ENCODE measurements around the gene CCM2. TPM values are rescaled to one million over a fixed set of nuclear protein-coding genes. Genes with fewer than 3 reads are reported as not detected.

CCM2 gene
- total RNA-seq, 1 donor from 2014 or later: 89.0 TPM

GRCh38 chr7:45100761-45101480 lies 100.9 kb downstream of the CCM2 start:
- POLR2A ChIA-PET: no interaction called here
- Mint-ChIP-seq H3K36me3 (ENCODE audit: low read depth) (peaks cover 76% of the 10 kb centered on the region), H3K9me3 (no peaks in the 10 kb centered on the region), H3K27ac (no peak overlapping the region), H3K4me3 (no peak overlapping the region), H3K27me3 (no peaks in the 10 kb centered on the region), H3K4me1 (no peaks in the 10 kb centered on the region)
- TF ChIP-seq CTCF (IDR thresholded peaks at IDR 0.05): no peak
- intact Hi-C loops (cut with micrococcal nuclease): no loop called here
- ATAC-seq (ENCODE audit: low read depth): no peak
- no peak for DNase-seq
- CTCF ChIA-PET: no interaction called here

GRCh38 chr7:45101748-45102147 lies 101.7 kb downstream of the CCM2 start:
- DNase-seq: no peak
- intact Hi-C loops (cut with micrococcal nuclease): no loop called here
- no peak for ATAC-seq (ENCODE audit: low read depth)
- Mint-ChIP-seq H3K36me3 (ENCODE audit: low read depth) (peaks cover 84% of the 10 kb centered on the region), H3K4me3 (no peak overlapping the region), H3K27ac (no peak overlapping the region), H3K4me1 (no peaks in the 10 kb centered on the region), H3K9me3 (no peaks in the 10 kb centered on the region), H3K27me3 (no peaks in the 10 kb centered on the region)
- CTCF ChIA-PET: no interaction called here
- no peak for TF ChIP-seq CTCF (IDR thresholded peaks at IDR 0.05)
- POLR2A ChIA-PET: no interaction called here

GRCh38 chr7:45102785-45103712 lies 103.0 kb downstream of the CCM2 start:
- H3K27me3 Mint-ChIP-seq: no peaks in the 10 kb centered on the region
- no peak for TF ChIP-seq CTCF (IDR thresholded peaks at IDR 0.05)
- no peak for ATAC-seq (ENCODE audit: low read depth)
- no peak overlapping the region for H3K27ac Mint-ChIP-seq
- no peaks in the 10 kb centered on the region for H3K9me3 Mint-ChIP-seq
- DNase-seq: no peak
- peaks cover 11% of the 10 kb centered on the region for H3K4me1 Mint-ChIP-seq
- peaks cover 92% of the 10 kb centered on the region for H3K36me3 Mint-ChIP-seq (ENCODE audit: low read depth)
- no peak overlapping the region for H3K4me3 Mint-ChIP-seq
- intact Hi-C loops (cut with micrococcal nuclease): no loop called here
- ChIA-PET CTCF (no interaction called here), POLR2A (no interaction called here)

- no peaks in the 10 kb centered on the region for H3K27me3 Mint-ChIP-seq
- ATAC-seq (ENCODE audit: low read depth) (no peak), DNase-seq (no peak)
- POLR2A ChIA-PET: interaction anchor here (0.6 kb wide), 2 partner anchors 147 to 186 kb away, joined by 3 to 4 read pairs; no protein-coding TSS in a partner anchor
- intact Hi-C loops (cut with micrococcal nuclease): no loop called here
- CTCF ChIA-PET: no interaction called here
- H3K36me3 Mint-ChIP-seq (ENCODE audit: low read depth): peaks cover 96% of the 10 kb centered on the region
- no peaks in the 10 kb centered on the region for H3K9me3 Mint-ChIP-seq
- TF ChIP-seq CTCF (IDR thresholded peaks at IDR 0.05): no peak
- no peak overlapping the region for H3K4me3 Mint-ChIP-seq
- peaks cover 20% of the 10 kb centered on the region for H3K4me1 Mint-ChIP-seq
- no peak overlapping the region for H3K27ac Mint-ChIP-seq
These were observed 104.2 kb downstream of the CCM2 start for GRCh38 chr7:45103958-45104843.

Measured in activated B cell treated with CpG ODN at 0.5 μM for 24 hours (primary cell).